ENCODE results near the gene FUBP3. TPM values are rescaled to one million over a fixed set of nuclear protein-coding genes. Genes with fewer than 3 reads are reported as not detected.
A peak's percentile ranks its signal among the peaks of the same experiment; 100 is the strongest.

The FUBP3 gene
- 78.6 and 83.5 TPM in 2 replicates for total RNA-seq (2021)
- long read RNA-seq, transcript FUBP3-201 (19 exons, 3,124 nt) = major isoform, 56 of 108 reads
- long read RNA-seq, partial matches to known transcripts = 16 of 108 reads
- long read RNA-seq, other reads (novel, unspliced or antisense) = 32 of 108 reads

GRCh38 chr9:130578865-130579737 lies at the start of gene FUBP3:
Gene FUBP3, plus strand, starts transcription at chr9:130579577. Its CDS starts 104 bp downstream, at chr9:130579681.
- peaks cover 0 to 17% (median 16%) of the 10 kb centered on the region in 3 experiments; a peak in 6 of 7 replicates for H3K36me3 Mint-ChIP-seq (ENCODE audit: insufficient read depth in 1 of 3, low read depth in 3 of 3)
- no peak within 1 kb of the TSS for H2BK120ac ChIP-seq (ENCODE audit: low read depth, low read length, poor library complexity, severe bottlenecking)
- H3T11ph ChIP-seq (ENCODE audit: low read length) = no peak within 1 kb of the TSS
- no peak within 1 kb of the TSS; the same call in 1 of the 2 replicates for H3K4ac ChIP-seq (ENCODE audit: low read depth, low read length)
- no peaks in the 10 kb centered on the region for H3K9me3 Mint-ChIP-seq
- no peaks in the 10 kb centered on the region for H4K20me1 ChIP-seq (ENCODE audit: control insufficient read depth, insufficient read depth, insufficient read length)
- H3K23ac ChIP-seq (ENCODE audit: insufficient read length, low read depth, low read length) = no peak within 1 kb of the TSS
- TF ChIP-seq CTCF (conservative IDR thresholded peaks at IDR 0.05) = no peak
- peaks cover 14% of the 10 kb centered on the region; the same call in 1 of the 2 replicates for H3K79me2 ChIP-seq (ENCODE audit: insufficient read depth, low read length)
- peaks cover 12% of the 10 kb centered on the region for H3K23me2 ChIP-seq (ENCODE audit: insufficient read length, low read depth, low read length, poor library complexity, severe bottlenecking)
- no peak within 1 kb of the TSS for H4K8ac ChIP-seq (replicated peaks; ENCODE audit: insufficient read length, low read depth, low read length)
- H3K27ac Mint-ChIP-seq = peak within 1 kb of the TSS; percentile 67 to 94 (median 85)
- H4K5ac ChIP-seq (ENCODE audit: insufficient read length, low read depth, low read length) = no peak within 1 kb of the TSS
- no peak within 1 kb of the TSS for H2BK20ac ChIP-seq (ENCODE audit: low read depth, low read length, poor library complexity, severe bottlenecking)
- no peaks in the 10 kb centered on the region for H3K9me3 ChIP-seq (ENCODE audit: control insufficient read depth, low read depth, low read length)
- H3K27me3 ChIP-seq (ENCODE audit: insufficient read depth, low read length) = no peaks in the 10 kb centered on the region
- H3K4me1 Mint-ChIP-seq = peaks cover 12 to 18% of the 10 kb centered on the region in 2 experiments
- H3K27me3 Mint-ChIP-seq (ENCODE audit: low read depth) = peaks cover 11% of the 10 kb centered on the region
- no peak within 1 kb of the TSS for H2BK5ac ChIP-seq (ENCODE audit: insufficient read length, low read length)
- H2AFZ ChIP-seq (ENCODE audit: low read length) = no peak within 1 kb of the TSS
- no peak within 1 kb of the TSS for H2BK12ac ChIP-seq (ENCODE audit: insufficient read length, low read depth, low read length)
- H3K9ac ChIP-seq (ENCODE audit: extremely low read depth, insufficient read length, low read length) = peak within 1 kb of the TSS; percentile 94
- H3K4me2 ChIP-seq (ENCODE audit: insufficient read depth, insufficient read length, low read length) = peak within 1 kb of the TSS; percentile 91
- no CpG with 5 or more reads among the region's 74 CpGs for WGBS (ENCODE audit: extremely low coverage, insufficient read length, low lambda C conversion rate)
- no peak within 1 kb of the TSS for H2AK5ac ChIP-seq (ENCODE audit: insufficient read length, low read length)
- no peak within 1 kb of the TSS for H3K56ac ChIP-seq (ENCODE audit: insufficient read length, low read depth, low read length)
- peak within 1 kb of the TSS; percentile 5 for H3K27ac ChIP-seq (ENCODE audit: insufficient read length, low read depth, low read length)
- H4K91ac ChIP-seq (ENCODE audit: insufficient read length, low read depth, low read length) = no peak within 1 kb of the TSS
- H2BK15ac ChIP-seq (ENCODE audit: low read depth, low read length) = no peak within 1 kb of the TSS
- no peaks in the 10 kb centered on the region for H3K4me1 ChIP-seq (ENCODE audit: insufficient read depth, low read length)
- peak within 1 kb of the TSS; percentile 92 for H3K4me3 Mint-ChIP-seq
- peak; percentile 93 for DNase-seq
- peaks cover 8% of the 10 kb centered on the region for H3K79me1 ChIP-seq (ENCODE audit: insufficient read depth, low read depth, low read length, poor library complexity, severe bottlenecking)
- H3K18ac ChIP-seq (ENCODE audit: insufficient read length, low read depth, low read length) = peak within 1 kb of the TSS; percentile 95
- H3K14ac ChIP-seq (ENCODE audit: insufficient read depth, low read length) = peak within 1 kb of the TSS; percentile 92

Measured in H9 (cell line).